Trophoblast cell (in vitro differentiated cells and primary cell): ENCODE results near the gene DUOXA2.
"Not testable (repeated sequence)": the region's sequence is repeated elsewhere in the genome, so short reads cannot be mapped to it uniquely, and the experiment has no call there.

Experiments used
- DNase-seq, 2 donors: peaks; one replicate each; pipeline ENCODE4 v3.0.0-alpha.2; 2016
- H2AFZ ChIP-seq: 2 replicates; pipeline ENCODE4 v1.6.1; 2013; ENCODE audit warnings: low read length, moderate library complexity, mild to moderate bottlenecking; ENCODE audit not compliant: insufficient read depth, poor library complexity
- H2AK5ac ChIP-seq: 2 replicates; pipeline ENCODE4 v1.6.1; 2013; ENCODE audit warnings: mild to moderate bottlenecking, low read length
- H2BK120ac ChIP-seq: 2 replicates; pipeline ENCODE4 v1.6.1; 2013; ENCODE audit warnings: low read length, mild to moderate bottlenecking, moderate library complexity; ENCODE audit not compliant: insufficient read depth, poor library complexity
- H2BK12ac ChIP-seq: 2 replicates; pipeline ENCODE4 v1.6.1; 2013; ENCODE audit warnings: mild to moderate bottlenecking, low read length, moderate library complexity
- H2BK5ac ChIP-seq: 2 replicates; pipeline ENCODE4 v1.6.1; 2013; ENCODE audit warnings: low read length, low read depth, moderate library complexity, mild to moderate bottlenecking; ENCODE audit not compliant: poor library complexity
- H3K14ac ChIP-seq: 2 replicates; pipeline ENCODE4 v1.6.1; 2013; ENCODE audit warnings: mild to moderate bottlenecking, low read length
- H3K18ac ChIP-seq: 2 replicates; pipeline ENCODE4 v1.6.1; 2013; ENCODE audit warnings: mild to moderate bottlenecking, low read length
- H3K23ac ChIP-seq: 2 replicates; pipeline ENCODE4 v1.6.1; 2013; ENCODE audit warnings: low read length
- H3K27ac ChIP-seq: 2 replicates; pipeline ENCODE4 v1.5.1; 2013; ENCODE audit warnings: low read depth, mild to moderate bottlenecking, inconsistent platforms, low read length, moderate library complexity
- H3K27me3 ChIP-seq: 2 replicates; pipeline ENCODE4 v1.6.1; 2013; ENCODE audit warnings: inconsistent platforms, mild to moderate bottlenecking, low read length, moderate library complexity; ENCODE audit not compliant: insufficient read depth
- H3K36me3 ChIP-seq, 2 experiments: 1 replicate in 1 of 2; 2 replicates in 1 of 2; pipeline ENCODE4 v1.6.1; 2013; ENCODE audit warnings: low read length in 2 of 2, mild to moderate bottlenecking in 2 of 2, moderate library complexity in 1 of 2; ENCODE audit not compliant: insufficient read depth in 2 of 2, control insufficient read depth in 1 of 2
- H3K4ac ChIP-seq: 2 replicates; pipeline ENCODE4 v1.6.1; 2013; ENCODE audit warnings: low read depth, mild to moderate bottlenecking, low read length, moderate library complexity
- H3K4me1 ChIP-seq, 2 experiments: 1 replicate in 1 of 2; 2 replicates in 1 of 2; pipeline ENCODE4 v1.6.1; 2013; ENCODE audit warnings: low read length in 2 of 2, mild to moderate bottlenecking in 2 of 2, moderate library complexity in 1 of 2; ENCODE audit not compliant: insufficient read depth in 2 of 2, control insufficient read depth in 1 of 2
- H3K4me2 ChIP-seq: 2 replicates; pipeline ENCODE4 v1.6.1; 2013; ENCODE audit warnings: inconsistent platforms, mild to moderate bottlenecking, low read length, moderate library complexity
- H3K4me3 ChIP-seq: 2 replicates; pipeline ENCODE4 v1.5.1; 2013; ENCODE audit warnings: mild to moderate bottlenecking, low read depth, low read length, inconsistent platforms
- H3K79me1 ChIP-seq: one replicate; pipeline ENCODE4 v1.6.1; 2013; ENCODE audit warnings: low read length
- H3K79me2 ChIP-seq: 2 replicates; pipeline ENCODE4 v1.6.1; 2013; ENCODE audit warnings: low read length, mild to moderate bottlenecking; ENCODE audit not compliant: control insufficient read depth, insufficient read depth, poor library complexity
- H3K9ac ChIP-seq: 2 replicates; pipeline ENCODE4 v1.6.1; 2013; ENCODE audit warnings: mild to moderate bottlenecking, low read length
- H3K9me3 ChIP-seq: 2 replicates; pipeline ENCODE4 v1.6.1; 2013; ENCODE audit warnings: low read depth, mild to moderate bottlenecking, control low read depth, inconsistent platforms, low read length; ENCODE audit not compliant: insufficient read depth
- H4K12ac ChIP-seq: 2 replicates; pipeline ENCODE4 v1.6.1; 2013; ENCODE audit warnings: low read depth, mild to moderate bottlenecking, low read length, moderate library complexity
- H4K8ac ChIP-seq: 2 replicates; pipeline ENCODE4 v1.6.1; 2013; ENCODE audit warnings: low read depth, mild to moderate bottlenecking, low read length, moderate library complexity
- H4K91ac ChIP-seq: one replicate; pipeline ENCODE4 v1.6.1; 2013; ENCODE audit warnings: low read depth, mild to moderate bottlenecking, low read length, moderate library complexity
- WGBS: extraction: QIAGEN DNeasy Blood & Tissue Kit; methylation state at CpG from one replicate; pipeline ENCODE4 v1.1.7; 2013; ENCODE audit warnings: missing lambda C conversion rate; ENCODE audit not compliant: insufficient read length, insufficient coverage; ENCODE audit errors: extremely low coverage; 5-methylcytosine and 5-hydroxymethylcytosine counted together

Gene DUOXA2

GRCh38 chr15:45102226-45102625 lies 11.9 kb upstream of the DUOXA2 start:
- H3K27me3 ChIP-seq: no peaks in the 10 kb centered on the region
- H2BK12ac ChIP-seq: no peak overlapping the region
- no peak overlapping the region for H3K27ac ChIP-seq
- DNase-seq: no peak
- H4K91ac ChIP-seq: no peak overlapping the region
- H2AK5ac ChIP-seq: no peak overlapping the region
- H4K8ac ChIP-seq: no peak overlapping the region
- no peak overlapping the region for H3K14ac ChIP-seq
- no peaks in the 10 kb centered on the region for H3K36me3 ChIP-seq
- no peak overlapping the region for H3K9ac ChIP-seq
- no CpG with 5 or more reads among the region's 6 CpGs for WGBS
- H3K4me2 ChIP-seq: no peak overlapping the region
- no peak overlapping the region for H2AFZ ChIP-seq
- H3K4me3 ChIP-seq: no peak overlapping the region
- H3K4me1 ChIP-seq: no peaks in the 10 kb centered on the region
- no peak overlapping the region for H3K18ac ChIP-seq
- H3K79me2 ChIP-seq: no peaks in the 10 kb centered on the region
- H3K4ac ChIP-seq: no peak overlapping the region
- H2BK120ac ChIP-seq: no peak overlapping the region
- H4K12ac ChIP-seq: no peak overlapping the region
- H3K9me3 ChIP-seq: peaks cover 3% of the 10 kb centered on the region
- no peak overlapping the region for H2BK5ac ChIP-seq
- no peaks in the 10 kb centered on the region for H3K79me1 ChIP-seq
- H3K23ac ChIP-seq: no peak overlapping the region

GRCh38 chr15:45104170-45104569 lies 10.0 kb upstream of the DUOXA2 start:
- not testable (repeated sequence) for H2BK5ac ChIP-seq, H3K14ac ChIP-seq, H2BK12ac ChIP-seq, H3K27ac ChIP-seq, H3K9me3 ChIP-seq, H3K4me3 ChIP-seq, H2AK5ac ChIP-seq, H3K9ac ChIP-seq, H3K79me2 ChIP-seq, H3K23ac ChIP-seq, H3K4ac ChIP-seq, H4K91ac ChIP-seq, H4K8ac ChIP-seq, H2AFZ ChIP-seq, H2BK120ac ChIP-seq, H4K12ac ChIP-seq, H3K4me2 ChIP-seq, H3K4me1 ChIP-seq, H3K18ac ChIP-seq, H3K27me3 ChIP-seq, H3K36me3 ChIP-seq, H3K79me1 ChIP-seq, DNase-seq
- WGBS: no CpG with 5 or more reads among the region's 9 CpGs

- no peak overlapping the region for H3K18ac ChIP-seq
- no peaks in the 10 kb centered on the region for H3K36me3 ChIP-seq
- H3K27ac ChIP-seq: no peak overlapping the region
- no peak overlapping the region for H2AFZ ChIP-seq
- no peak overlapping the region for H3K4me2 ChIP-seq
- H2BK120ac ChIP-seq: no peak overlapping the region
- H2BK5ac ChIP-seq: no peak overlapping the region
- DNase-seq: no peak
- no CpG with 5 or more reads among the region's 11 CpGs for WGBS
- H2AK5ac ChIP-seq: no peak overlapping the region
- H3K4me3 ChIP-seq: no peak overlapping the region
- no peak overlapping the region for H3K9ac ChIP-seq
- H3K79me1 ChIP-seq: no peaks in the 10 kb centered on the region
- no peak overlapping the region for H4K8ac ChIP-seq
- H3K14ac ChIP-seq: no peak overlapping the region
- peaks cover 14% of the 10 kb centered on the region for H3K27me3 ChIP-seq
- no peak overlapping the region for H3K23ac ChIP-seq
- no peak overlapping the region for H4K91ac ChIP-seq
- no peak overlapping the region for H4K12ac ChIP-seq
- no peaks in the 10 kb centered on the region for H3K4me1 ChIP-seq
- no peak overlapping the region for H2BK12ac ChIP-seq
- no peak overlapping the region for H3K4ac ChIP-seq
- peaks cover 3% of the 10 kb centered on the region for H3K9me3 ChIP-seq
- no peaks in the 10 kb centered on the region for H3K79me2 ChIP-seq
These were observed 8.5 kb upstream of the DUOXA2 start for GRCh38 chr15:45105586-45105985.

DNA sequence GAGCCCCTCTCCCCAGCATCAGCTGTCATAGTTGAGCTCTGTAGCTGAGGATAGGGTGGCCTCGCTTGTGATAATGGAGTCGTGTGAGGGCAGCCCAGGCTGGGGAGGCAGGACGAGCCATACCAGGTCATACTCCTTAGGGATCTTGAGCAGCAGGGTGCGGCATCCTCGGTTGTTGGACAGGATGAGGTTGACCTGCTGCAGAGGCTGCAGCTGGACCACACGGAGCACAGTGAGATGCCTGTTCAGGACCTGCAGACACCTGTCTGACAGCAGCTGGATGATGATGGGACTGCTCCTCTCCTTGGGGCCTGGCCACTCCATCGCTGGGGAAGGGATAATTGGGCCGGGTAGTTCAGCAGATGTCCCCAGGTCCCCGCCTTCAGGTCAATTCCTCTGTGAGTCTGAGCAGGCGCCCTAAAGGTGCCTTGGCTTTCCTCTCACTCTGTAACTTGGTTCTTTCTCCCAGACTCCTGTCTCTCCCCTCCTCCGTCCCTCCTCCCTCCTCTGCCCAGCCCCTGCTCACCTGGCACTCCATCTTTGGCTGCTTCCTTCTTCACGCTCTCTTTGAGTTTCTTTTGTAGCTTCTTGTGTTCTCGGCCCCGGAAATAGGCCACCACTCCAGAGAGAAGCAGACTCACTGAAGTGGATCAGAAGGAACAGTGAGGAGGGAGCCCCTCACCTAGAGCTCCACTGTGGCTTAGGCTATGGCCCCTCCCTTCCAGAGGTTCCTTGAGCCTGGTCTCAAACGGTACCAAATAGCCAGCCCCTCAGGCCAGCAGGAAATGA lies 7.9 kb upstream of the DUOXA2 start:
- H3K9me3 ChIP-seq: peaks cover 3% of the 10 kb centered on the region
- H2AFZ ChIP-seq: no peak overlapping the region
- WGBS: no CpG with 5 or more reads among the region's 15 CpGs

More for the DNA sequence above, 7.9 kb upstream of the DUOXA2 start:
- Histone ChIP-seq H4K91ac (no peak overlapping the region), H4K12ac (no peak overlapping the region), H3K18ac (no peak overlapping the region), H3K14ac (no peak overlapping the region), H2BK120ac (no peak overlapping the region), H3K4me1 (no peaks in the 10 kb centered on the region), H3K27me3 (peaks cover 14% of the 10 kb centered on the region), H3K27ac (no peak overlapping the region), H3K36me3 (no peaks in the 10 kb centered on the region), H3K4me3 (no peak overlapping the region), H3K4me2 (no peak overlapping the region), H3K79me2 (no peaks in the 10 kb centered on the region), H2AK5ac (no peak overlapping the region), H2BK5ac (no peak overlapping the region), H3K79me1 (no peaks in the 10 kb centered on the region), H4K8ac (no peak overlapping the region), H3K9ac (no peak overlapping the region), H3K4ac (no peak overlapping the region), H2BK12ac (no peak overlapping the region), H3K23ac (no peak overlapping the region)
- no peak for DNase-seq
